CD4-positive, CD25-positive, alpha-beta regulatory T cell (primary cell): ENCODE results near the gene GOLGA6L6. TPM values are rescaled to one million over a fixed set of nuclear protein-coding genes. Genes with fewer than 3 reads are reported as not detected.
"Not testable (repeated sequence)": the region's sequence is repeated elsewhere in the genome, so short reads cannot be mapped to it uniquely, and the experiment has no call there.

ENCODE experiments used
- ATAC-seq, 2 donors: fragments of 150-1000 bp; cut with Tn5 transposase; one replicate each; pipeline ENCODE4 v1.10.0; 2021; ENCODE audit warnings: low read depth in 2 of 2, moderate number of reproducible peaks in 2 of 2, moderate library complexity in 1 of 2
- DNase-seq, 3 donors: peaks; one replicate each; pipeline versions ENCODE4 v3.0.0 to v3.0.0-alpha.2; 2012 to 2022; ENCODE audit warnings: mixed read lengths in 1 of 3
- H3K27ac ChIP-seq: one replicate; pipeline ENCODE4 v1.7.0; 2013; ENCODE audit warnings: mild to moderate bottlenecking, low read length; ENCODE audit not compliant: insufficient read depth, poor library complexity, severe bottlenecking
- H3K27me3 ChIP-seq: one replicate; pipeline ENCODE4 v1.7.0; 2013; ENCODE audit warnings: low read length; ENCODE audit not compliant: control insufficient read depth, insufficient read depth
- H3K36me3 ChIP-seq: one replicate; pipeline ENCODE4 v1.7.0; 2013; ENCODE audit warnings: mild to moderate bottlenecking, low read length, moderate library complexity; ENCODE audit not compliant: control insufficient read depth, insufficient read depth
- H3K4me1 ChIP-seq: 2 replicates; pipeline ENCODE4 v1.7.0; 2013; ENCODE audit warnings: mild to moderate bottlenecking, low read length; ENCODE audit not compliant: insufficient read depth, control insufficient read depth, poor library complexity, severe bottlenecking
- H3K4me3 ChIP-seq: one replicate; pipeline ENCODE4 v1.7.0; 2013; ENCODE audit warnings: low read depth, mild to moderate bottlenecking, low read length, moderate library complexity
- H3K9me3 ChIP-seq, 2 experiments: 1 replicate in 1 of 2; 2 replicates in 1 of 2; pipeline ENCODE4 v1.7.0; 2013; ENCODE audit warnings: low read length in 2 of 2, mild to moderate bottlenecking in 1 of 2, moderate library complexity in 1 of 2; ENCODE audit not compliant: control insufficient read depth in 2 of 2
- H3K27ac Mint-ChIP-seq, 3 donors: one replicate each; pipeline ENCODE4 v1.8.0; 2020 to 2022; ENCODE audit warnings: mild to moderate bottlenecking in 3 of 3, mixed read lengths in 3 of 3, moderate library complexity in 2 of 3
- H3K27me3 Mint-ChIP-seq: one replicate; pipeline ENCODE4 v1.8.0; 2022; ENCODE audit warnings: mild to moderate bottlenecking, mixed read lengths
- H3K36me3 Mint-ChIP-seq: one replicate; pipeline ENCODE4 v1.8.0; 2020; ENCODE audit warnings: mixed read lengths
- H3K4me1 Mint-ChIP-seq, 4 donors: one replicate each; pipeline ENCODE4 v1.8.0; 2020 to 2022; ENCODE audit warnings: mixed read lengths in 4 of 4, mild to moderate bottlenecking in 1 of 4
- H3K4me3 Mint-ChIP-seq, 4 donors: one replicate each; pipeline ENCODE4 v1.8.0; 2020 to 2022; ENCODE audit warnings: mild to moderate bottlenecking in 4 of 4, mixed read lengths in 4 of 4, moderate library complexity in 3 of 4
- H3K9me3 Mint-ChIP-seq, 7 donors: one replicate each; pipeline ENCODE4 v1.8.0; 2020 to 2022; ENCODE audit warnings: mixed read lengths in 7 of 7, mild to moderate bottlenecking in 3 of 7, moderate library complexity in 2 of 7
- polyA plus RNA-seq, 4 donors: library from polyadenylated mRNA; unstranded; fragments of 300-500 nt; fragmentation: Illumina TruSeq; gene quantifications; one replicate each; pipeline ENCODE4 v1.2.3, GENCODE V29; 2021
- total RNA-seq: library from RNA; stranded (reverse); gene quantifications from one replicate; pipeline ENCODE4 v1.2.3, GENCODE V29; 2022

The GOLGA6L6 gene
- total and polyA plus RNA-seq, 5 donors from 2014 or later: not detected

GRCh38 chr15:20505926-20506658 lies 35.5 kb downstream of the GOLGA6L6 start:
- not testable (repeated sequence) for H3K4me3 Mint-ChIP-seq

GRCh38 chr15:20502839-20503238 lies 38.8 kb downstream of the GOLGA6L6 start:
- not testable (repeated sequence) for ATAC-seq, H3K36me3 Mint-ChIP-seq, H3K4me1 ChIP-seq, H3K27me3 Mint-ChIP-seq, H3K27ac ChIP-seq, DNase-seq, H3K27ac Mint-ChIP-seq, H3K27me3 ChIP-seq, H3K9me3 ChIP-seq, H3K4me1 Mint-ChIP-seq, H3K9me3 Mint-ChIP-seq, H3K4me3 Mint-ChIP-seq, H3K36me3 ChIP-seq, H3K4me3 ChIP-seq

More at GRCh38 chr15:20505926-20506658, 35.5 kb downstream of the GOLGA6L6 start:
- not testable (repeated sequence) for H3K36me3 Mint-ChIP-seq, H3K4me1 ChIP-seq, DNase-seq, H3K4me1 Mint-ChIP-seq, H3K9me3 Mint-ChIP-seq, H3K27ac ChIP-seq, H3K9me3 ChIP-seq, H3K36me3 ChIP-seq, H3K4me3 ChIP-seq, ATAC-seq, H3K27ac Mint-ChIP-seq, H3K27me3 ChIP-seq, H3K27me3 Mint-ChIP-seq

GRCh38 chr15:20501512-20502222 lies 39.9 kb downstream of the GOLGA6L6 start:
- not testable (repeated sequence) for H3K27ac Mint-ChIP-seq, H3K27me3 Mint-ChIP-seq, H3K9me3 ChIP-seq, H3K27ac ChIP-seq, H3K27me3 ChIP-seq, DNase-seq, H3K36me3 Mint-ChIP-seq, H3K36me3 ChIP-seq, H3K4me3 Mint-ChIP-seq, H3K4me3 ChIP-seq, H3K4me1 ChIP-seq, H3K9me3 Mint-ChIP-seq, ATAC-seq, H3K4me1 Mint-ChIP-seq

GRCh38 chr15:20497781-20498180 lies 43.8 kb downstream of the GOLGA6L6 start:
- H3K27ac Mint-ChIP-seq, ATAC-seq, H3K4me3 ChIP-seq: not testable (repeated sequence)

GRCh38 chr15:20493035-20493434 lies 48.6 kb downstream of the GOLGA6L6 start:
- H3K4me3 ChIP-seq, H3K4me1 Mint-ChIP-seq, H3K9me3 Mint-ChIP-seq, H3K4me3 Mint-ChIP-seq, H3K27ac ChIP-seq, H3K27me3 Mint-ChIP-seq, H3K27me3 ChIP-seq, H3K36me3 Mint-ChIP-seq, H3K36me3 ChIP-seq, DNase-seq, H3K4me1 ChIP-seq, H3K27ac Mint-ChIP-seq, ATAC-seq, H3K9me3 ChIP-seq: not testable (repeated sequence)

More at GRCh38 chr15:20497781-20498180, 43.8 kb downstream of the GOLGA6L6 start:
- not testable (repeated sequence) for H3K27ac ChIP-seq, H3K4me1 Mint-ChIP-seq, H3K4me3 Mint-ChIP-seq, H3K9me3 Mint-ChIP-seq, H3K36me3 Mint-ChIP-seq, H3K27me3 Mint-ChIP-seq, H3K36me3 ChIP-seq, H3K27me3 ChIP-seq, DNase-seq, H3K4me1 ChIP-seq, H3K9me3 ChIP-seq

GRCh38 chr15:20492598-20492997 lies 49.0 kb downstream of the GOLGA6L6 start:
- H3K9me3 ChIP-seq, H3K4me3 Mint-ChIP-seq, ATAC-seq, DNase-seq, H3K4me1 ChIP-seq, H3K4me3 ChIP-seq, H3K27me3 ChIP-seq, H3K9me3 Mint-ChIP-seq, H3K4me1 Mint-ChIP-seq, H3K27me3 Mint-ChIP-seq, H3K36me3 ChIP-seq, H3K27ac ChIP-seq, H3K27ac Mint-ChIP-seq, H3K36me3 Mint-ChIP-seq: not testable (repeated sequence)

- not testable (repeated sequence) for H3K9me3 ChIP-seq, H3K27me3 ChIP-seq, H3K4me3 Mint-ChIP-seq, H3K27ac ChIP-seq, H3K27me3 Mint-ChIP-seq, DNase-seq, H3K36me3 Mint-ChIP-seq, H3K9me3 Mint-ChIP-seq, H3K4me3 ChIP-seq, H3K4me1 Mint-ChIP-seq, ATAC-seq, H3K36me3 ChIP-seq, H3K27ac Mint-ChIP-seq, H3K4me1 ChIP-seq
These were observed 52.3 kb downstream of the GOLGA6L6 start for GRCh38 chr15:20489320-20489719.
